Naive thymus-derived CD8-positive, alpha-beta T cell (primary cell): ENCODE measurements around the gene APPBP2. TPM values are rescaled to one million over a fixed set of nuclear protein-coding genes. Genes with fewer than 3 reads are reported as not detected.
A peak's percentile ranks its signal among the peaks of the same experiment; 100 is the strongest.

ENCODE experiments used
- ATAC-seq, 2 donors: fragments of 150-1000 bp; cut with Tn5 transposase in 1 of 2; sonication (Bioruptor Pico), chemical (Tn5 transposase) in 1 of 2; 1 replicate in 1 of 2; 2 replicates in 1 of 2; pipeline ENCODE4 v1.10.0; 2021; ENCODE audit warnings: mild to moderate bottlenecking in 2 of 2, moderate library complexity in 2 of 2
- POLR2A ChIA-PET: fragments of 350-600 bp; sonication (Branson Sonifier 250); formaldehyde crosslinking; loops from one replicate; lab custom pipeline; 2021; ENCODE audit warnings: antibody characterized with exemption; lab: Charles Lee
- DNase-seq, 10 donors: peaks; one replicate each; pipeline versions ENCODE4 v3.0.0 to v3.0.0-alpha.2; 2020 to 2022
- H3K27ac Mint-ChIP-seq, 10 donors: one replicate each; pipeline ENCODE4 v1.8.0; 2020 to 2022; ENCODE audit warnings: mild to moderate bottlenecking in 10 of 10, mixed read lengths in 10 of 10, moderate library complexity in 4 of 10, inconsistent platforms in 1 of 10
- H3K27me3 Mint-ChIP-seq, 5 donors: one replicate each; pipeline ENCODE4 v1.8.0; 2021 to 2022; ENCODE audit warnings: mixed read lengths in 5 of 5
- H3K36me3 Mint-ChIP-seq, 3 donors: one replicate each; pipeline ENCODE4 v1.8.0; 2020 to 2022; ENCODE audit warnings: mixed read lengths in 3 of 3, mild to moderate bottlenecking in 2 of 3, inconsistent platforms in 1 of 3
- H3K4me1 Mint-ChIP-seq, 4 donors: one replicate each; pipeline ENCODE4 v1.8.0; 2021 to 2022; ENCODE audit warnings: mixed read lengths in 4 of 4
- H3K4me3 Mint-ChIP-seq, 10 donors: one replicate each; pipeline ENCODE4 v1.8.0; 2020 to 2022; ENCODE audit warnings: mild to moderate bottlenecking in 10 of 10, mixed read lengths in 10 of 10, moderate library complexity in 6 of 10, inconsistent platforms in 1 of 10
- H3K9me3 Mint-ChIP-seq, 9 donors: one replicate each; pipeline ENCODE4 v1.8.0; 2020 to 2022; ENCODE audit warnings: mixed read lengths in 9 of 9, mild to moderate bottlenecking in 3 of 9, inconsistent platforms in 1 of 9, moderate library complexity in 1 of 9
- polyA plus RNA-seq, 3 donors: library from polyadenylated mRNA; unstranded; fragments of 300-500 nt; fragmentation: Illumina TruSeq; gene quantifications; one replicate each; pipeline ENCODE4 v1.2.3, GENCODE V29; 2021
- total RNA-seq, 8 experiments: library from RNA in 2 of 8; stranded (reverse) in 2 of 8; gene quantifications; one replicate each; pipeline ENCODE4 v1.2.3 and lab custom pipeline; 2021 to 2026

Gene APPBP2
- total and polyA plus RNA-seq, 5 experiments from 2014 or later, result 22.8 to 53.1 (median 30.9) TPM

GRCh38 chr17:60396412-60396811, 129.6 kb downstream of the APPBP2 start:
- Mint-ChIP-seq H3K4me3 (no peak overlapping the region), H3K36me3 (no peaks in the 10 kb centered on the region), H3K27me3 (no peaks in the 10 kb centered on the region), H3K4me1 (peaks cover 9 to 59% (median 26%) of the 10 kb centered on the region in 4 donors), H3K9me3 (no peaks in the 10 kb centered on the region), H3K27ac (peak overlapping the region in 4 of 10 donors; percentile 43 to 84 (median 47))
- POLR2A ChIA-PET, result interaction anchor here (0.5 to 0.6 kb wide), 2 partner anchors 83 to 236 kb away, joined by 5 to 7 read pairs; no protein-coding TSS in a partner anchor
- DNase-seq (no peak), ATAC-seq (no peak)

GRCh38 chr17:60395508-60396065, 130.5 kb downstream of the APPBP2 start:
- Mint-ChIP-seq H3K4me1 (peaks cover 17 to 64% (median 33%) of the 10 kb centered on the region in 4 donors), H3K27me3 (no peaks in the 10 kb centered on the region), H3K27ac (peak overlapping the region in 3 of 10 donors; percentile 55 to 77 (median 68)), H3K4me3 (no peak overlapping the region), H3K36me3 (no peaks in the 10 kb centered on the region), H3K9me3 (no peaks in the 10 kb centered on the region)
- no peak for DNase-seq
- no peak for ATAC-seq
- POLR2A ChIA-PET, result no interaction called here

- no peaks in the 10 kb centered on the region for H3K36me3 Mint-ChIP-seq
- ATAC-seq, result no peak
- no peaks in the 10 kb centered on the region for H3K9me3 Mint-ChIP-seq
- peaks cover 23 to 72% (median 43%) of the 10 kb centered on the region in 4 donors for H3K4me1 Mint-ChIP-seq
- DNase-seq, result no peak
- peak overlapping the region in 9 of 10 donors; percentile 2 to 50 (median 29) for H3K27ac Mint-ChIP-seq
- H3K4me3 Mint-ChIP-seq, result peak overlapping the region in 3 of 10 donors; percentile 7 to 53 (median 50)
- no peaks in the 10 kb centered on the region for H3K27me3 Mint-ChIP-seq
- POLR2A ChIA-PET, result no interaction called here
These were observed 132.0 kb downstream of the APPBP2 start for GRCh38 chr17:60393840-60394723.

Other genes starting within 250 kb of the APPBP2 start
- 10 to 100 TPM; 35.9 to 36.6 TPM for gene USP32, start 134.1 kb downstream of the APPBP2 start, total RNA-seq
- gene USP32, start 134.1 kb downstream of the APPBP2 start, polyA plus RNA-seq, result 1 to 10 TPM; 3.9 to 5.6 (median 5.4) TPM
- gene CHCT1, start 103.8 kb downstream of the APPBP2 start, total RNA-seq, result not detected
- not detected for gene CHCT1, start 103.8 kb downstream of the APPBP2 start, polyA plus RNA-seq
- gene PPM1D, start 74.0 kb upstream of the APPBP2 start, total RNA-seq, result 10 to 100 TPM; 18.3 to 18.6 TPM
- 10 to 100 TPM in 1 of 3 donors, 1 to 10 TPM in 2; 5.8 to 10.9 (median 6.0) TPM for gene PPM1D, start 74.0 kb upstream of the APPBP2 start, polyA plus RNA-seq
- gene BCAS3, start 151.6 kb upstream of the APPBP2 start, total RNA-seq, result 10 to 100 TPM; 35.5 to 41.4 TPM
- gene BCAS3, start 151.6 kb upstream of the APPBP2 start, polyA plus RNA-seq, result 10 to 100 TPM; 25.7 to 32.8 (median 26.6) TPM